ENCODE data around the gene GALNT12. TPM values are rescaled to one million over a fixed set of nuclear protein-coding genes. Genes with fewer than 3 reads are reported as not detected.

GALNT12 gene
- total RNA-seq, 2 donors from 2014 or later: 69.6 to 145 TPM

DNA sequence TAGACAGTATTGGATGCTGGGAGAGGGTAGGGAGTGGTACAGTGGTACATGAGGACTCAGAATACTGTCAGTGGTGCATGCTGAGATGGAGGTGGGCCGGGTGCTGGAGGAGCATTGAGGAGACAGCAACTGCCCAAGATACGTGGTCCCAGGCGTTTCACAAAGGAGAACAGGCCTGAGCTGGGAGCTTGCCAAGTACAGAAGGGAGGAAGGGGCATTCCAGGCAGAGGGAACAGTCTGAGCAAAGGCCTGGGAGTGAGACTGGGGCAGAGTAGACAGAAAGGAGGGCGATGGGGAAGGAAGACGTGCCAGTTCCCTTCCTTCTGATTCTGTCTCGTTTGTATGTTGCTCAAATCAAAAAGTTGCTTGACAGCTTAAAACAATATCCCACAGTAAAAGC is 15.2 kb downstream of the GALNT12 start:
- no peaks in the 10 kb centered on the region for H3K36me3 ChIP-seq
- no peak overlapping the region for H3K9ac ChIP-seq (ENCODE audit: low read depth in 2 of 2, low read length in 2 of 2)
- no peak overlapping the region for H3K4me3 ChIP-seq
- no peaks in the 10 kb centered on the region for H3K27me3 ChIP-seq
- no peaks in the 10 kb centered on the region for H3K9me3 ChIP-seq
- no peak overlapping the region for H3K27ac ChIP-seq
- TF ChIP-seq, protein P1, sequence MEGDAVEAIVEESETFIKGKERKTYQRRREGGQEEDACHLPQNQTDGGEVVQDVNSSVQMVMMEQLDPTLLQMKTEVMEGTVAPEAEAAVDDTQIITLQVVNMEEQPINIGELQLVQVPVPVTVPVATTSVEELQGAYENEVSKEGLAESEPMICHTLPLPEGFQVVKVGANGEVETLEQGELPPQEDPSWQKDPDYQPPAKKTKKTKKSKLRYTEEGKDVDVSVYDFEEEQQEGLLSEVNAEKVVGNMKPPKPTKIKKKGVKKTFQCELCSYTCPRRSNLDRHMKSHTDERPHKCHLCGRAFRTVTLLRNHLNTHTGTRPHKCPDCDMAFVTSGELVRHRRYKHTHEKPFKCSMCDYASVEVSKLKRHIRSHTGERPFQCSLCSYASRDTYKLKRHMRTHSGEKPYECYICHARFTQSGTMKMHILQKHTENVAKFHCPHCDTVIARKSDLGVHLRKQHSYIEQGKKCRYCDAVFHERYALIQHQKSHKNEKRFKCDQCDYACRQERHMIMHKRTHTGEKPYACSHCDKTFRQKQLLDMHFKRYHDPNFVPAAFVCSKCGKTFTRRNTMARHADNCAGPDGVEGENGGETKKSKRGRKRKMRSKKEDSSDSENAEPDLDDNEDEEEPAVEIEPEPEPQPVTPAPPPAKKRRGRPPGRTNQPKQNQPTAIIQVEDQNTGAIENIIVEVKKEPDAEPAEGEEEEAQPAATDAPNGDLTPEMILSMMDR (IDR thresholded peaks at IDR 0.05): no peak
- intact Hi-C loops (cut with DNase I): no loop called here
- H3K4me1 ChIP-seq: no peaks in the 10 kb centered on the region
- no peak for DNase-seq

DNA sequence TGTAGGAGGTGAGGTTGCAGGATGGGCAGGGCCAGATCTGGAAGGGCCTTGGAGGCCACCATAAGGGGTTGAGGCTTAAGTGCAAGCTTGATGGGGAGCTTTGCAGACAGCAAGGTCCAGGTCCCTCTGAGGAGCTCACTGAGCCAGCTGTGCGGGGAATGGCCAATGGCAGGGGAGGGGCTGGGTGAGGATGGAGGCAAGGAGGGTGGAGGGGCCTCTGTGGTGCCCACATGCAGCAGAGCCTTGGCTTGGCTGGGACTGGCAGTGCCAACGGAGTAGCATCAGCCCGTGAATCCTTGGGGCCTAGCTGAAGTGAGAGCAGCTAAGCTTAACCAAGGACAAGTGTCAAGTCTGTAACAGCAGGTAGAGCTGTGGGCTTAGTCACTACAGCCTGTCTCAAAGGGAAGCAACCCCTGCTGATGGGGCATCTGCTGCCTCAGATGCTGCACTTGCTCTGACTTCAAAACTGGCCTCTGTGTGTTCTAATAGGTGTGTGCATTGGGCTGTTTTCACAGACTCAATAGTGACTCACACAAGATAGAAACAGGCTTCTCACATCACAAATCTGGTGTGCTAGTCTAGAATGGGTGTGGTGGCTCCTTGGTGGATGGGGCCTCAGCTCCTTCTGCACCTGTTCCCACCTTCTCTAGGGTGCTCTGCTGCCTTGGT is 16.3 kb downstream of the GALNT12 start:
- Histone ChIP-seq H3K9ac (ENCODE audit: low read depth in 2 of 2, low read length in 2 of 2) (no peak overlapping the region), H3K4me3 (no peak overlapping the region), H3K9me3 (no peaks in the 10 kb centered on the region), H3K4me1 (no peaks in the 10 kb centered on the region), H3K27ac (no peak overlapping the region), H3K27me3 (no peaks in the 10 kb centered on the region), H3K36me3 (no peaks in the 10 kb centered on the region)
- DNase-seq: no peak
- TF ChIP-seq, protein P1 (IDR thresholded peaks at IDR 0.05): no peak
- intact Hi-C loops (cut with DNase I): no loop called here

DNA sequence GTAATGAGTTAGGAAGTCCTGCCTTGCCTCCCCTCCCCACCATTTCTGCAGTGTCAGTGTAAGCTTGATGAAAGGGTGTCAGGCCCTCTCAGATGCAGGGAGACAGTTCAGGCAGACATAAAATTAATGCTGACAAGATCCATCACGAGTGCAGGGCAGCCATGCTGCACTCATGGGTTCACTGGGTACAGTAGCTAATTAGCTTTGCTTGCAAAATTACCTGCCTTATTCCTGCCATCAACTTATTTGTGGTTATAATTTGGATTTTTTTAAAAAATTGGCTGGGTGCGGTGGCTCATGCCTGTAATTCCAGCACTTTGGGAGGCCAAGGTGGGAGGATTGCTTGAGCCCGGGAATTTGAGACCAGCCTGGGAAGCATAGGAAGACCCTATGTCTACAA is 17.9 kb downstream of the GALNT12 start:
- Histone ChIP-seq H3K9me3 (no peaks in the 10 kb centered on the region), H3K9ac (ENCODE audit: low read depth in 2 of 2, low read length in 2 of 2) (no peak overlapping the region), H3K27ac (no peak overlapping the region), H3K27me3 (no peaks in the 10 kb centered on the region), H3K36me3 (no peaks in the 10 kb centered on the region), H3K4me1 (no peaks in the 10 kb centered on the region), H3K4me3 (no peak overlapping the region)
- intact Hi-C loops (cut with DNase I): no loop called here
- TF ChIP-seq, protein P1 (IDR thresholded peaks at IDR 0.05): no peak
- no peak for DNase-seq

DNA sequence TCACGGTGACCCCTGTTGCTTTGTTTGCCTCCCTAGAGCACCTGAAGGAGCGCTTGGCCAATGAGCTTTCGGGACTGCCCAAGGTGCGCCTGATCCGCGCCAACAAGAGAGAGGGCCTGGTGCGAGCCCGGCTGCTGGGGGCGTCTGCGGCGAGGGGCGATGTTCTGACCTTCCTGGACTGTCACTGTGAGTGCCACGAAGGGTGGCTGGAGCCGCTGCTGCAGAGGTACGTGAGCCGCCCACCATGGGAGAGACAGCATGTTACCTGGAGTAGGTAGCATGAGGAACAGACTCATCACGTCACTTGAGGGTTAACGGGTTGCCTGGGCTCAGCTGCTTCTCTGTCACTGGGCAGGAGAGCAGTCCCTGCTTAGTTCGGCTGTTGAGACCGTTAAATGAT is 19.2 kb downstream of the GALNT12 start:
- H3K27ac ChIP-seq: no peak overlapping the region
- no peaks in the 10 kb centered on the region for H3K4me1 ChIP-seq
- no peak for DNase-seq
- intact Hi-C loops (cut with DNase I): no loop called here
- no peak overlapping the region for H3K9ac ChIP-seq (ENCODE audit: low read depth in 2 of 2, low read length in 2 of 2)
- no peaks in the 10 kb centered on the region for H3K27me3 ChIP-seq
- no peaks in the 10 kb centered on the region for H3K36me3 ChIP-seq
- no peaks in the 10 kb centered on the region for H3K9me3 ChIP-seq
- TF ChIP-seq, protein P1 (IDR thresholded peaks at IDR 0.05): no peak
- no peak overlapping the region for H3K4me3 ChIP-seq

DNA sequence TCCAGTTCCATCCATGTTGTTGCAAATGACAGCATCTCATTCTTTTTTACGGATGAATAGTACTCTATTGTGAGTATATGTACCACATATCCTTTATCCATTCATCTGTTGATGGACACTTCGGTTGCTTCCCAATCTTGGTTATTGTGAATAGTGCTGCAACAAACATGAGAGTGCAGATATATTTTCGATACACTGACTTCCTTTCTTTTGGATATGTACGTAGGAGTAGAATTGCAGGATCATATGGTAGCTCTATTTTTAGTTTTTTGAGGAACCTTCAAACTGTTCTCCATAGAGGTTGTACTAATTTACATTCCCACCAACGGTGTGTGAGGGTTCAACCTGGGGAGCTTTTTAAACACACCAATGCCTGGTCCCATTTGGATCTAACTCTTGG is 22.3 kb downstream of the GALNT12 start:
- Histone ChIP-seq H3K9me3 (no peaks in the 10 kb centered on the region), H3K27ac (no peak overlapping the region), H3K36me3 (no peaks in the 10 kb centered on the region), H3K9ac (ENCODE audit: low read depth in 2 of 2, low read length in 2 of 2) (no peak overlapping the region), H3K27me3 (no peaks in the 10 kb centered on the region), H3K4me3 (no peak overlapping the region), H3K4me1 (no peaks in the 10 kb centered on the region)
- DNase-seq: no peak
- TF ChIP-seq, protein P1 (IDR thresholded peaks at IDR 0.05): no peak
- intact Hi-C loops (cut with DNase I): no loop called here

Data from colonic mucosa (tissue), 4 donors.